IPS DF 19.7 (cell line): ENCODE measurements around the gene DBF4B.

Experiments used
- DNase-seq: peaks from one replicate; pipeline ENCODE4 v3.0.0-alpha.2; 2013; ENCODE audit warnings: low read depth, low spot score

DBF4B gene

GRCh38 chr17:44797802-44798201 is 89.3 kb downstream of the DBF4B start:
- no peak for DNase-seq

GRCh38 chr17:44798356-44798755 is 89.9 kb downstream of the DBF4B start:
- DNase-seq: no peak
